GM12874 (cell line): ENCODE measurements around the gene HOXA5.

Source experiments
- CTCF ChIP-seq: IDR thresholded peaks from 2 replicates; pipeline ENCODE4 v1.5.1; 2011; ENCODE audit warnings: low read depth, mild to moderate bottlenecking, control low read depth, low read length, moderate library complexity; ENCODE audit not compliant: insufficient read depth

HOXA5 gene

GRCh38 chr7:27188386-27189294 is 45.2 kb upstream of the HOXA5 start:
- TF ChIP-seq CTCF: no peak

- no peak for TF ChIP-seq CTCF
Measured at GRCh38 chr7:27187475-27188385, 44.2 kb upstream of the HOXA5 start.

- no peak for TF ChIP-seq CTCF
Measured at GRCh38 chr7:27186668-27187474, 43.4 kb upstream of the HOXA5 start.

GRCh38 chr7:27185854-27186667 is 42.6 kb upstream of the HOXA5 start:
- TF ChIP-seq CTCF: no peak

- TF ChIP-seq CTCF: no peak
Measured at GRCh38 chr7:27185013-27185853, 41.8 kb upstream of the HOXA5 start, which contains the start of gene HOXA11. Gene HOXA11, minus strand, starts transcription at chr7:27185232. Its CDS starts 88 bp downstream, at chr7:27185144.
